ENCODE results near the gene LY86. TPM values are rescaled to one million over a fixed set of nuclear protein-coding genes. Genes with fewer than 3 reads are reported as not detected.

The LY86 gene
- total RNA-seq, 1 experiment from 2014 or later = not detected

DNA sequence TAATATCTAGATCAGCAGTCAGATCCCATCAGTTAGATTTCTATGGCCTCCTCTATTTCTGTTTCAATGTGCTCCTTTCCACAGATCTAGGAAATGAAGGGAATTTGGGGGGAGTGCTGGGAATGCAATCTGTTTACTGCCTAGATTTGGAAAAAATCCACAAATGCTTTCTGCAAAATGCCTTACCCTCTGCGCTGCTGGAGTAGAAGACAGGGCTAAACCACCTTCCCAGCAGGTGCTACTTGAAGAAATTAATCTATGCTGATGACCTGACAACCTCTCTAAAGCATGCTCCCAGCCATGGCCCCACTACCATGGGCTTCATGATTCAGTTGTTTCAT lies 46.2 kb downstream of the LY86 start:
- no TSS peak for BruUV-seq (replicated peaks)
- intact Hi-C loops (cut with micrococcal nuclease) = no loop called here
- Mint-ChIP-seq H3K36me3 (ENCODE audit: insufficient read depth, unreplicated experiment) (no peaks in the 10 kb centered on the region), H3K4me1 (ENCODE audit: insufficient read depth, unreplicated experiment) (peaks cover 12% of the 10 kb centered on the region), H3K4me3 (ENCODE audit: unreplicated experiment) (no peak overlapping the region), H3K27ac (ENCODE audit: low read depth, unreplicated experiment) (no peak overlapping the region), H3K27me3 (ENCODE audit: insufficient read depth, unreplicated experiment) (no peaks in the 10 kb centered on the region), H3K9me3 (ENCODE audit: unreplicated experiment) (no peaks in the 10 kb centered on the region)
- DNase-seq (ENCODE audit: unreplicated experiment) = no peak
- TF ChIP-seq, protein P1, sequence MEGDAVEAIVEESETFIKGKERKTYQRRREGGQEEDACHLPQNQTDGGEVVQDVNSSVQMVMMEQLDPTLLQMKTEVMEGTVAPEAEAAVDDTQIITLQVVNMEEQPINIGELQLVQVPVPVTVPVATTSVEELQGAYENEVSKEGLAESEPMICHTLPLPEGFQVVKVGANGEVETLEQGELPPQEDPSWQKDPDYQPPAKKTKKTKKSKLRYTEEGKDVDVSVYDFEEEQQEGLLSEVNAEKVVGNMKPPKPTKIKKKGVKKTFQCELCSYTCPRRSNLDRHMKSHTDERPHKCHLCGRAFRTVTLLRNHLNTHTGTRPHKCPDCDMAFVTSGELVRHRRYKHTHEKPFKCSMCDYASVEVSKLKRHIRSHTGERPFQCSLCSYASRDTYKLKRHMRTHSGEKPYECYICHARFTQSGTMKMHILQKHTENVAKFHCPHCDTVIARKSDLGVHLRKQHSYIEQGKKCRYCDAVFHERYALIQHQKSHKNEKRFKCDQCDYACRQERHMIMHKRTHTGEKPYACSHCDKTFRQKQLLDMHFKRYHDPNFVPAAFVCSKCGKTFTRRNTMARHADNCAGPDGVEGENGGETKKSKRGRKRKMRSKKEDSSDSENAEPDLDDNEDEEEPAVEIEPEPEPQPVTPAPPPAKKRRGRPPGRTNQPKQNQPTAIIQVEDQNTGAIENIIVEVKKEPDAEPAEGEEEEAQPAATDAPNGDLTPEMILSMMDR (IDR thresholded peaks at IDR 0.05; ENCODE audit: unreplicated experiment) = no peak
- ChIA-PET POLR2A (no interaction called here), CTCF (no interaction called here)

DNA sequence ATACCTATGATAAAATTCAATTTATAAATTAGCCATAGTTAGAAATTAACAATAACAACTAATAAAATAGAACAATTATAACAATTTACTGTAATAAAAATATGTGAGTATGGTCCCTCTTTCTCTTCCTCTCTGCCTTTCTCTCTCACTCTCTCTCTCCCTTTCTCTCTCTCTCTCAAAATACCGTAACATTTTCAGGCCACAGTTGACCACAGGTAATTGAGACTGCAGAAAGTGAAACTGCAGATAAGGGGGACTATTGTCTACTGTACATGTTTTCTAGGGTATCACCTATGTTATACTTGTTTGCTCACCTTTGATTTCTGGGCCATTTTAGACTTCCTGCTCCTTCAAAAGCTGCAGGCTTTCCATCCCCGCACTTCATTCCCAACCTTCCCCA lies 46.8 kb downstream of the LY86 start:
- intact Hi-C loops (cut with micrococcal nuclease) = no loop called here
- Mint-ChIP-seq H3K36me3 (ENCODE audit: insufficient read depth, unreplicated experiment) (no peaks in the 10 kb centered on the region), H3K9me3 (ENCODE audit: unreplicated experiment) (no peaks in the 10 kb centered on the region), H3K27me3 (ENCODE audit: insufficient read depth, unreplicated experiment) (no peaks in the 10 kb centered on the region), H3K4me1 (ENCODE audit: insufficient read depth, unreplicated experiment) (peaks cover 12% of the 10 kb centered on the region), H3K4me3 (ENCODE audit: unreplicated experiment) (no peak overlapping the region), H3K27ac (ENCODE audit: low read depth, unreplicated experiment) (no peak overlapping the region)
- POLR2A ChIA-PET = no interaction called here
- DNase-seq (ENCODE audit: unreplicated experiment) = no peak
- TF ChIP-seq, protein P1 (IDR thresholded peaks at IDR 0.05; ENCODE audit: unreplicated experiment) = no peak
- CTCF ChIA-PET = no interaction called here
- no TSS peak for BruUV-seq (replicated peaks)

DNA sequence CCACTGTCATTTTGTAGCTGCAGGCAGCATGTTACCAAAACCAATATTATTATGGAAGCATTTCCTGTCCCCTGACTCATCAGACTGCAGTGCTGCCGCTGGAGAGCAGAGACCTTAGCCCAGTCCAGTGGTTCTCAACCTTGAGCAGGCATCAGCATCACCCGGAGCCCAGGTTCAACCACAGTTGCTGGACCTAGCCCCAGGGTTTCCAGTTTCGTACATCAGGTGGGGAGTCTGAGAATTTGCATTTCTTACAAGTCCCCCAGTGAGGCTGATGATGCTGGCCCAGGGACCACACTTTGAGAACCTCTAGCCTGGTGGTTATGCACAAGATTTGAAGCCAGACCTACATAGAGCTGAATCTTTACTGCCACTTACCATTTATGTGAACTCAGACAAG lies 47.3 kb downstream of the LY86 start:
- Mint-ChIP-seq H3K4me3 (ENCODE audit: unreplicated experiment) (no peak overlapping the region), H3K27me3 (ENCODE audit: insufficient read depth, unreplicated experiment) (no peaks in the 10 kb centered on the region), H3K36me3 (ENCODE audit: insufficient read depth, unreplicated experiment) (no peaks in the 10 kb centered on the region), H3K27ac (ENCODE audit: low read depth, unreplicated experiment) (no peak overlapping the region), H3K4me1 (ENCODE audit: insufficient read depth, unreplicated experiment) (peaks cover 12% of the 10 kb centered on the region), H3K9me3 (ENCODE audit: unreplicated experiment) (no peaks in the 10 kb centered on the region)
- BruUV-seq (replicated peaks) = no TSS peak
- no peak for DNase-seq (ENCODE audit: unreplicated experiment)
- TF ChIP-seq, protein P1 (IDR thresholded peaks at IDR 0.05; ENCODE audit: unreplicated experiment) = no peak
- ChIA-PET CTCF (no interaction called here), POLR2A (no interaction called here)
- intact Hi-C loops (cut with micrococcal nuclease) = no loop called here

DNA sequence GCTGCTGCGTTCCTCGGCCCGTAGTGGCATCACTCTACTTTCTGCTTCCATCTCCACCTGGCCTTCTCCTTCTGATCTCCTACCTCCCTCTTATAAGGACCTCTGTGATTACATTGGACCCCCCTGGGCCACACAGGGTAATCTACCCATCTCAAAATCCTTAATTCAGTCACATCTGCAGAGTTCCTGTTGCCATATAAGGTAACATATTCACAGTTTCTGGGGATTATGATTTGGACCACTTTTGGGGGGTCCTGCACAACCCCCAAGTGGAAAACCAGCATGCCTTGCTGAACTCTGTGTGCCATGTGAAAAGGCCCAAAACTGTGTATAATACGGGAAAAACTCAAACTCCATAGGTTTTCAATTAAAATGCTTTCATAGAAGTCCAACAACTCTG lies 51.1 kb downstream of the LY86 start:
- Mint-ChIP-seq H3K4me3 (ENCODE audit: unreplicated experiment) (no peak overlapping the region), H3K4me1 (ENCODE audit: insufficient read depth, unreplicated experiment) (no peaks in the 10 kb centered on the region), H3K9me3 (ENCODE audit: unreplicated experiment) (no peaks in the 10 kb centered on the region), H3K36me3 (ENCODE audit: insufficient read depth, unreplicated experiment) (no peaks in the 10 kb centered on the region), H3K27ac (ENCODE audit: low read depth, unreplicated experiment) (no peak overlapping the region), H3K27me3 (ENCODE audit: insufficient read depth, unreplicated experiment) (no peaks in the 10 kb centered on the region)
- TF ChIP-seq, protein P1 (IDR thresholded peaks at IDR 0.05; ENCODE audit: unreplicated experiment) = no peak
- BruUV-seq (replicated peaks) = no TSS peak
- intact Hi-C loops (cut with micrococcal nuclease) = no loop called here
- ChIA-PET CTCF (no interaction called here), POLR2A (interaction anchor here (1.0 kb wide), 1 partner anchor 63 kb away, joined by 3 read pairs; no protein-coding TSS in a partner anchor)
- DNase-seq (ENCODE audit: unreplicated experiment) = no peak
